Fibroblast of pulmonary artery (primary cell): ENCODE measurements around the gene INHBB.

Experiments
- DNase-seq: peaks from one replicate; pipeline ENCODE4 v3.0.0-alpha.2; 2010; ENCODE audit warnings: low read depth
- H3K4me3 ChIP-seq: replicated peaks from 2 replicates; pipeline ENCODE4 v1.5.1; 2011; ENCODE audit warnings: low read depth, mild to moderate bottlenecking, control low read depth, low read length, moderate library complexity
- CTCF ChIP-seq: IDR thresholded peaks from 2 replicates; pipeline ENCODE4 v1.5.1; 2011; ENCODE audit warnings: mild to moderate bottlenecking, control low read depth, low read length, inconsistent platforms; ENCODE audit errors: missing control alignments

INHBB gene

GRCh38 chr2:120355780-120356266 lies 9.9 kb downstream of the INHBB start:
- no peak for DNase-seq
- H3K4me3 ChIP-seq = no peak overlapping the region
- TF ChIP-seq CTCF = no peak

GRCh38 chr2:120357768-120358167 lies 11.8 kb downstream of the INHBB start:
- H3K4me3 ChIP-seq = no peak overlapping the region
- no peak for DNase-seq
- TF ChIP-seq CTCF = no peak

GRCh38 chr2:120358734-120359465 lies 13.0 kb downstream of the INHBB start:
- no peak overlapping the region for H3K4me3 ChIP-seq
- no peak for DNase-seq
- TF ChIP-seq CTCF = no peak

GRCh38 chr2:120360307-120360855 lies 14.4 kb downstream of the INHBB start:
- no peak for TF ChIP-seq CTCF
- peak; percentile 48 for DNase-seq

GRCh38 chr2:120362926-120363325 lies 17.0 kb downstream of the INHBB start:
- TF ChIP-seq CTCF = no peak
- DNase-seq = no peak

More at GRCh38 chr2:120360307-120360855, 14.4 kb downstream of the INHBB start:
- no peak overlapping the region for H3K4me3 ChIP-seq

GRCh38 chr2:120365236-120365793 lies 19.4 kb downstream of the INHBB start:
- no peak overlapping the region for H3K4me3 ChIP-seq
- no peak for TF ChIP-seq CTCF
- DNase-seq = no peak

More at GRCh38 chr2:120362926-120363325, 17.0 kb downstream of the INHBB start:
- H3K4me3 ChIP-seq = no peak overlapping the region
